Panc1 (cell line): ENCODE measurements around the gene CEP128.

ENCODE experiments used
- CTCF ChIP-seq: fragments of 450-650 bp; IDR thresholded peaks from 2 replicates; pipeline ENCODE4 v1.5.1; 2017; ENCODE audit warnings: mild to moderate bottlenecking
- POLR2AphosphoS5 ChIP-seq: IDR thresholded peaks from 2 replicates; pipeline ENCODE4 v1.6.1; 2012; ENCODE audit warnings: mild to moderate bottlenecking, low read depth, low read length, moderate library complexity
- SIN3A ChIP-seq: IDR thresholded peaks from 2 replicates; pipeline ENCODE4 v1.6.1; 2012; ENCODE audit warnings: low read depth, mild to moderate bottlenecking, low read length, moderate library complexity, borderline replicate concordance; ENCODE audit not compliant: insufficient read depth
- TCF7L2 ChIP-seq: IDR thresholded peaks from 2 replicates; pipeline ENCODE4 v1.6.1; 2011; ENCODE audit warnings: mild to moderate bottlenecking, low read depth, low read length, inconsistent platforms

GRCh38 chr14:80659783-80660182 lies 281.8 kb downstream of the CEP128 start:
- TF ChIP-seq CTCF: no peak
- TF ChIP-seq SIN3A: no peak
- TF ChIP-seq TCF7L2: no peak
- no peak for TF ChIP-seq POLR2AphosphoS5
